ENCODE data around the gene NSD2. TPM values are rescaled to one million over a fixed set of nuclear protein-coding genes. Genes with fewer than 3 reads are reported as not detected.
A peak's percentile ranks its signal among the peaks of the same experiment; 100 is the strongest.

The NSD2 gene
- total RNA-seq, 1 donor from 2014 or later: 176 TPM

- Histone ChIP-seq H3K27ac (no peak overlapping the region), H3K9ac (no peak overlapping the region), H4K20me1 (ENCODE audit: low read depth) (peaks cover 31% of the 10 kb centered on the region), H3K4me3 (no peak overlapping the region), H3K79me2 (ENCODE audit: low read depth) (peaks cover 12% of the 10 kb centered on the region), H3F3A (ENCODE audit: low read depth) (peaks cover 11% of the 10 kb centered on the region), H3K36me3 (no peaks in the 10 kb centered on the region), H3K4me1 (peaks cover 27% of the 10 kb centered on the region), H2AFZ (replicated peaks) (no peak overlapping the region), H3K4me2 (no peak overlapping the region), H3K9me3 (ENCODE audit: low read depth) (no peaks in the 10 kb centered on the region), H3K27me3 (peaks cover 78% of the 10 kb centered on the region)
- Mint-ChIP-seq H3K4me1 (peaks cover 53% of the 10 kb centered on the region), H3K27ac (peak overlapping the region; percentile 74), H3K27me3 (ENCODE audit: insufficient read depth, low read depth) (peaks cover 7% of the 10 kb centered on the region), H3K36me3 (no peaks in the 10 kb centered on the region), H3K4me3 (peak overlapping the region; percentile 5), H3K9me3 (no peaks in the 10 kb centered on the region)
- DNase-seq (ENCODE audit: low spot score): no peak
- TF ChIP-seq CTCF (IDR thresholded peaks at IDR 0.05) (peak; percentile 18), EZH2phosphoT487 (IDR thresholded peaks at IDR 0.05) (no peak)
Observed at GRCh38 chr4:1859389-1859753, 11.8 kb upstream of the NSD2 start.

- TF ChIP-seq EZH2 (IDR thresholded peaks at IDR 0.05) (no peak), EZH2phosphoT487 (IDR thresholded peaks at IDR 0.05) (peak; percentile 29)
- Histone ChIP-seq H4K20me1 (ENCODE audit: low read depth) (peaks cover 33% of the 10 kb centered on the region), H3K36me3 (no peaks in the 10 kb centered on the region), H3K4me1 (peaks cover 44% of the 10 kb centered on the region), H2AFZ (replicated peaks) (no peak overlapping the region), H3K27me3 (peaks cover 89% of the 10 kb centered on the region), H3K79me2 (ENCODE audit: low read depth) (no peaks in the 10 kb centered on the region), H3K9ac (no peak overlapping the region), H3K27ac (no peak overlapping the region), H3K4me3 (peak overlapping the region; percentile 24), H3K9me3 (ENCODE audit: low read depth) (no peaks in the 10 kb centered on the region), H3K4me2 (peak overlapping the region; percentile 62), H3F3A (ENCODE audit: low read depth) (peaks cover 13% of the 10 kb centered on the region)
- Mint-ChIP-seq H3K36me3 (no peaks in the 10 kb centered on the region), H3K4me3 (peak overlapping the region; percentile 76), H3K4me1 (peaks cover 66% of the 10 kb centered on the region), H3K27me3 (ENCODE audit: insufficient read depth, low read depth) (peaks cover 8% of the 10 kb centered on the region), H3K9me3 (no peaks in the 10 kb centered on the region), H3K27ac (peak overlapping the region; percentile 98)
- DNase-seq (ENCODE audit: low spot score): no peak
Observed at GRCh38 chr4:1862055-1862911, 8.9 kb upstream of the NSD2 start.

GRCh38 chr4:1862961-1863296 is 8.3 kb upstream of the NSD2 start:
- Histone ChIP-seq H3K27ac (no peak overlapping the region), H3K4me3 (no peak overlapping the region)
- H3K27me3 Mint-ChIP-seq (ENCODE audit: insufficient read depth, low read depth): peaks cover 8% of the 10 kb centered on the region

More at GRCh38 chr4:1862961-1863296, 8.3 kb upstream of the NSD2 start:
- Histone ChIP-seq H3K4me2 (peak overlapping the region; percentile 62), H3K36me3 (no peaks in the 10 kb centered on the region), H3K4me1 (peaks cover 44% of the 10 kb centered on the region), H3F3A (ENCODE audit: low read depth) (peaks cover 11% of the 10 kb centered on the region), H2AFZ (replicated peaks) (no peak overlapping the region), H3K27me3 (peaks cover 89% of the 10 kb centered on the region), H3K79me2 (ENCODE audit: low read depth) (no peaks in the 10 kb centered on the region), H3K9me3 (ENCODE audit: low read depth) (no peaks in the 10 kb centered on the region), H3K9ac (no peak overlapping the region), H4K20me1 (ENCODE audit: low read depth) (peaks cover 26% of the 10 kb centered on the region)
- Mint-ChIP-seq H3K9me3 (no peaks in the 10 kb centered on the region), H3K4me3 (peak overlapping the region; percentile 76), H3K4me1 (peaks cover 67% of the 10 kb centered on the region), H3K36me3 (no peaks in the 10 kb centered on the region), H3K27ac (peak overlapping the region; percentile 98)
- no peak for DNase-seq (ENCODE audit: low spot score)
- TF ChIP-seq CTCF (IDR thresholded peaks at IDR 0.05) (no peak), EZH2 (IDR thresholded peaks at IDR 0.05) (no peak), EZH2phosphoT487 (IDR thresholded peaks at IDR 0.05) (no peak)
